GM12872 (cell line): Measurements from ENCODE around the gene PROC.

Experiments used
- CTCF ChIP-seq: IDR thresholded peaks from 3 replicates; pipeline ENCODE4 v1.5.1; 2011; ENCODE audit warnings: low read depth, mild to moderate bottlenecking, low read length, moderate library complexity; ENCODE audit not compliant: insufficient read depth

Gene PROC

GRCh38 chr2:127439343-127439742, 21.1 kb downstream of the PROC start:
- TF ChIP-seq CTCF = no peak

GRCh38 chr2:127448526-127448925, 30.3 kb downstream of the PROC start:
- no peak for TF ChIP-seq CTCF

GRCh38 chr2:127449414-127449813, 31.2 kb downstream of the PROC start:
- TF ChIP-seq CTCF = no peak

- no peak for TF ChIP-seq CTCF
Measured at GRCh38 chr2:127449898-127450297, 31.7 kb downstream of the PROC start.

- no peak for TF ChIP-seq CTCF
Measured at GRCh38 chr2:127451981-127452380, 33.8 kb downstream of the PROC start.

- no peak for TF ChIP-seq CTCF
Measured at GRCh38 chr2:127453013-127453391, 34.8 kb downstream of the PROC start.

GRCh38 chr2:127453392-127454171, 35.4 kb downstream of the PROC start:
- TF ChIP-seq CTCF = peak; percentile 43; the same call in 2 of the 3 replicates
